Activated CD8-positive, alpha-beta T cell treated with anti-CD3 and anti-CD28 coated beads, Interleukin-2, amount 10 ng/mL, durations not matched to agents 7 days and 5 days (primary cell): ENCODE data around the gene MYPN. TPM values are rescaled to one million over a fixed set of nuclear protein-coding genes. Genes with fewer than 3 reads are reported as not detected.

Experiments
- ATAC-seq: fragments of 150-1000 bp; cut with Tn5 transposase; one replicate; pipeline ENCODE4 v1.10.0; 2021; ENCODE audit warnings: moderate library complexity
- CTCF ChIA-PET: fragments of 350-600 bp; sonication (Branson Sonifier 250); formaldehyde crosslinking; loops from one replicate; lab custom pipeline; 2021; ENCODE audit warnings: antibody characterized with exemption; lab: Charles Lee
- POLR2A ChIA-PET: fragments of 350-600 bp; sonication (Branson Sonifier 250); formaldehyde crosslinking; loops from one replicate; lab custom pipeline; 2021; ENCODE audit warnings: antibody characterized with exemption; lab: Charles Lee
- DNase-seq: peaks from one replicate; pipeline ENCODE4 v3.0.0-alpha.2; 2020
- H3K27ac Mint-ChIP-seq: one replicate; pipeline ENCODE4 v1.8.0; 2021; ENCODE audit warnings: mild to moderate bottlenecking, mixed read lengths
- H3K27me3 Mint-ChIP-seq: one replicate; pipeline ENCODE4 v1.8.0; 2021; ENCODE audit warnings: low read depth, mixed read lengths
- H3K36me3 Mint-ChIP-seq: one replicate; pipeline ENCODE4 v1.8.0; 2021; ENCODE audit warnings: low read depth, mixed read lengths
- H3K4me1 Mint-ChIP-seq: one replicate; pipeline ENCODE4 v1.8.0; 2021; ENCODE audit warnings: low read depth, mixed read lengths
- H3K4me3 Mint-ChIP-seq: one replicate; pipeline ENCODE4 v1.8.0; 2021; ENCODE audit warnings: mild to moderate bottlenecking, mixed read lengths
- H3K9me3 Mint-ChIP-seq: one replicate; pipeline ENCODE4 v1.8.0; 2022; ENCODE audit warnings: mixed read lengths; ENCODE audit not compliant: insufficient read depth
- total RNA-seq, 2 experiments: library from RNA; stranded (reverse); gene quantifications; one replicate each; pipeline ENCODE4 v1.2.3, GENCODE V29; 2021

MYPN gene
- total RNA-seq, 2 experiments from 2014 or later, result not detected

- Mint-ChIP-seq H3K9me3 (no peaks in the 10 kb centered on the region), H3K27ac (no peak overlapping the region), H3K36me3 (no peaks in the 10 kb centered on the region), H3K27me3 (peaks cover 17% of the 10 kb centered on the region), H3K4me3 (no peak overlapping the region), H3K4me1 (no peaks in the 10 kb centered on the region)
- ChIA-PET POLR2A (no interaction called here), CTCF (no interaction called here)
- ATAC-seq, result no peak
- no peak for DNase-seq
Measured at GRCh38 chr10:68138526-68138925, 29.2 kb downstream of the MYPN start.

GRCh38 chr10:68139448-68140272, 30.4 kb downstream of the MYPN start:
- H3K4me3 Mint-ChIP-seq, result no peak overlapping the region
- ChIA-PET POLR2A (no interaction called here), CTCF (no interaction called here)
- H3K36me3 Mint-ChIP-seq, result no peaks in the 10 kb centered on the region
- no peak overlapping the region for H3K27ac Mint-ChIP-seq
- ATAC-seq, result no peak
- no peaks in the 10 kb centered on the region for H3K9me3 Mint-ChIP-seq
- H3K4me1 Mint-ChIP-seq, result no peaks in the 10 kb centered on the region
- peaks cover 17% of the 10 kb centered on the region for H3K27me3 Mint-ChIP-seq
- DNase-seq, result no peak

- H3K4me3 Mint-ChIP-seq, result no peak overlapping the region
- H3K36me3 Mint-ChIP-seq, result no peaks in the 10 kb centered on the region
- ChIA-PET CTCF (no interaction called here), POLR2A (interaction anchor here (0.6 kb wide), 1 partner anchor 94 kb away, joined by 3 read pairs; no protein-coding TSS in a partner anchor)
- H3K27me3 Mint-ChIP-seq, result peaks cover 19% of the 10 kb centered on the region
- H3K27ac Mint-ChIP-seq, result no peak overlapping the region
- DNase-seq (no peak), ATAC-seq (no peak)
- no peaks in the 10 kb centered on the region for H3K4me1 Mint-ChIP-seq
- H3K9me3 Mint-ChIP-seq, result no peaks in the 10 kb centered on the region
Measured at GRCh38 chr10:68142761-68143160, 33.5 kb downstream of the MYPN start.

DNA sequence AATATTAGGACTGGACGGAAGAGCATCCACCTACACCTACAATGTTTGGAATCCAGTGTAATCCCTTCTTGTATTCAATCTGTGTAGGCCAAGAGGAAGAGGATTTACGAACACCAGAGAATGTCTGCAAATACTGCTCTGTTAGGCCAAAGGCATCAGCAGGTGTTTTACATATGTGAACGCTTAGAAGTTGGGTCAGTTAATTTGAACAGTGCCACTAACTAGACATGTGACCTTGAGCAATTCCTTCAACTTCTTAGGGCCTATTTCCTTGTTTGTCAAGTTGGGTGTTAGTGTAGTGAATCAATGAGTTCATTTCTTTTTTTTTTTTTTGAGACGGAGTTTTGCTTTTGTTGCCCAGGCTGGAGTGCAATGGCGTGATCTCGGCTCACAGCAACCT, 35.4 kb downstream of the MYPN start:
- H3K4me1 Mint-ChIP-seq, result no peaks in the 10 kb centered on the region
- no peak for DNase-seq
- CTCF ChIA-PET, result interaction anchor here (0.6 kb wide), 1 partner anchor 94 kb away, joined by 3 read pairs; no protein-coding TSS in a partner anchor
- H3K36me3 Mint-ChIP-seq, result no peaks in the 10 kb centered on the region
- no peak overlapping the region for H3K27ac Mint-ChIP-seq
- no peak overlapping the region for H3K4me3 Mint-ChIP-seq
- POLR2A ChIA-PET, result no interaction called here
- no peaks in the 10 kb centered on the region for H3K9me3 Mint-ChIP-seq
- no peak for ATAC-seq
- H3K27me3 Mint-ChIP-seq, result peaks cover 10% of the 10 kb centered on the region

DNA sequence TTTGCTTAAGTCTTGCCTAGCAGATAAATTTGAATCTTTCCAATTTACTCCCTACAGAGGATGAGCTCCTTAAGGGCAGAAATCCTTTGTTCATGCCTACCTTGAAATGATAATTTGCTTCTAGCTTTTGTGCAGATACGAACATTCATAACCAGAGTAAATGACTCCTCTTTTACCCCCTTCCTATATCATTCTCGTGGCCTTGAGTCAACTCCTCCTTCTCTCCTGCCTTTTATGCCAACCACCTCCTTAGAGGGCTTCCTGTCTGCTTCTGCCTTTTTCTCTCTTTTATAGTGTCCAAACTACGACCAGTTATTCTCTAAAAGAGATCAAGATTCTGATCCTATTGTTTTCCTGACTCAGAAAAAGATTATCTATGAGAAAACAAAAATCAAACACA, 36.4 kb downstream of the MYPN start:
- ChIA-PET POLR2A (no interaction called here), CTCF (interaction anchor here (0.7 to 2.1 kb wide), 3 partner anchors 10 to 357 kb away, joined by 3 to 12 read pairs (median 4); no protein-coding TSS in a partner anchor)
- Mint-ChIP-seq H3K4me3 (no peak overlapping the region), H3K27ac (no peak overlapping the region), H3K36me3 (no peaks in the 10 kb centered on the region), H3K27me3 (peaks cover 2% of the 10 kb centered on the region), H3K4me1 (no peaks in the 10 kb centered on the region), H3K9me3 (no peaks in the 10 kb centered on the region)
- DNase-seq, result no peak
- ATAC-seq, result no peak

GRCh38 chr10:68146133-68146532, 36.8 kb downstream of the MYPN start:
- DNase-seq (no peak), ATAC-seq (no peak)
- no peak overlapping the region for H3K27ac Mint-ChIP-seq
- H3K9me3 Mint-ChIP-seq, result no peaks in the 10 kb centered on the region
- ChIA-PET CTCF (interaction anchor here (1.5 to 2.1 kb wide), 2 partner anchors 10 to 358 kb away, joined by 4 to 12 read pairs; no protein-coding TSS in a partner anchor), POLR2A (no interaction called here)
- no peaks in the 10 kb centered on the region for H3K4me1 Mint-ChIP-seq
- H3K4me3 Mint-ChIP-seq, result no peak overlapping the region
- peaks cover 2% of the 10 kb centered on the region for H3K27me3 Mint-ChIP-seq
- no peaks in the 10 kb centered on the region for H3K36me3 Mint-ChIP-seq

- ChIA-PET POLR2A (no interaction called here), CTCF (interaction anchor here (0.8 to 1.8 kb wide), 4 partner anchors 50 to 297 kb away, joined by 3 to 4 read pairs (median 4); no protein-coding TSS in a partner anchor)
- no peak overlapping the region for H3K27ac Mint-ChIP-seq
- ATAC-seq (no peak), DNase-seq (no peak)
- no peaks in the 10 kb centered on the region for H3K4me1 Mint-ChIP-seq
- no peaks in the 10 kb centered on the region for H3K36me3 Mint-ChIP-seq
- no peak overlapping the region for H3K4me3 Mint-ChIP-seq
- H3K27me3 Mint-ChIP-seq, result no peaks in the 10 kb centered on the region
- no peaks in the 10 kb centered on the region for H3K9me3 Mint-ChIP-seq
Measured at GRCh38 chr10:68151453-68151852, 42.2 kb downstream of the MYPN start.

GRCh38 chr10:68153473-68154210, 44.4 kb downstream of the MYPN start:
- Mint-ChIP-seq H3K9me3 (no peaks in the 10 kb centered on the region), H3K27me3 (no peaks in the 10 kb centered on the region), H3K27ac (no peak overlapping the region), H3K4me1 (no peaks in the 10 kb centered on the region), H3K4me3 (no peak overlapping the region), H3K36me3 (no peaks in the 10 kb centered on the region)
- ATAC-seq (no peak), DNase-seq (no peak)
- CTCF ChIA-PET, result interaction anchor here (4.8 to 6.6 kb wide), 3 partner anchors 269 to 365 kb away, joined by 30 to 132 read pairs (median 82); partner anchors contain the start of gene SIRT1
- POLR2A ChIA-PET, result no interaction called here

GRCh38 chr10:68154211-68154497, 44.9 kb downstream of the MYPN start:
- DNase-seq, result no peak
- H3K4me1 Mint-ChIP-seq, result no peaks in the 10 kb centered on the region
- H3K27me3 Mint-ChIP-seq, result no peaks in the 10 kb centered on the region
- CTCF ChIA-PET, result interaction anchor here (1.6 to 6.6 kb wide), 5 partner anchors 59 to 365 kb away, joined by 6 to 132 read pairs (median 30); partner anchors contain the start of gene SIRT1
- no peaks in the 10 kb centered on the region for H3K9me3 Mint-ChIP-seq
- ATAC-seq, result no peak
- no peak overlapping the region for H3K27ac Mint-ChIP-seq
- POLR2A ChIA-PET, result no interaction called here
- H3K36me3 Mint-ChIP-seq, result no peaks in the 10 kb centered on the region
- no peak overlapping the region for H3K4me3 Mint-ChIP-seq

DNA sequence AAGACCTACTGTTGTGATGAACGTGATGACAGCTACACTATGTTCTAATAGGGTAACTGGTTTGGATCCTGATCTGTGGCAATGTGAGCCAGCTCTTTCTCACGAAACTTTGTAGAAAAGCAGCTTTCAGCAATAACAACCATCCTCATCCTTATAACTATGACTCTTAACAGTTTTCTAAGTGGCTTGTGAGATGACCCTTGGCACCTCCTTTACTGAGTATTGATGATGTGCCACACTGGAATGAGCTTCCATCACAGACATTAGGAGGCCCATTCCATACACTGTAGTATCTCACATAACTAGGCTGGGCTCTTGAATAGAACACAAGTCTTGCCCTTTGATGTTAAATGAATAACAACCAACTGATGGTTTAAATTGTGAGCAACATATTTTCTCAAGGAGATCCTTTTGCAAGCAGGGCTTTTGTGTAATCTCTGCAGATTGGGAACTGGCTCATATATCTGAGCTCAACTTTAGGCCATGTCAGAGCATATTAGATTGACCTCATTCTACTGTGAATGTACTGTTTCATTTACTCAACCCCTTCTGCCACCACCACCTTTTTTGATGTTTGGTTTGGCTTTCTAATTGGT, 46.4 kb downstream of the MYPN start:
- POLR2A ChIA-PET, result no interaction called here
- Mint-ChIP-seq H3K27me3 (no peaks in the 10 kb centered on the region), H3K27ac (no peak overlapping the region), H3K36me3 (no peaks in the 10 kb centered on the region), H3K9me3 (no peaks in the 10 kb centered on the region), H3K4me1 (no peaks in the 10 kb centered on the region), H3K4me3 (no peak overlapping the region)
- CTCF ChIA-PET, result interaction anchor here (0.9 to 6.6 kb wide), 29 partner anchors 10 to 458 kb away, joined by 3 to 132 read pairs (median 5); partner anchors contain the start of gene SIRT1
- no peak for DNase-seq
- no peak for ATAC-seq

DNA sequence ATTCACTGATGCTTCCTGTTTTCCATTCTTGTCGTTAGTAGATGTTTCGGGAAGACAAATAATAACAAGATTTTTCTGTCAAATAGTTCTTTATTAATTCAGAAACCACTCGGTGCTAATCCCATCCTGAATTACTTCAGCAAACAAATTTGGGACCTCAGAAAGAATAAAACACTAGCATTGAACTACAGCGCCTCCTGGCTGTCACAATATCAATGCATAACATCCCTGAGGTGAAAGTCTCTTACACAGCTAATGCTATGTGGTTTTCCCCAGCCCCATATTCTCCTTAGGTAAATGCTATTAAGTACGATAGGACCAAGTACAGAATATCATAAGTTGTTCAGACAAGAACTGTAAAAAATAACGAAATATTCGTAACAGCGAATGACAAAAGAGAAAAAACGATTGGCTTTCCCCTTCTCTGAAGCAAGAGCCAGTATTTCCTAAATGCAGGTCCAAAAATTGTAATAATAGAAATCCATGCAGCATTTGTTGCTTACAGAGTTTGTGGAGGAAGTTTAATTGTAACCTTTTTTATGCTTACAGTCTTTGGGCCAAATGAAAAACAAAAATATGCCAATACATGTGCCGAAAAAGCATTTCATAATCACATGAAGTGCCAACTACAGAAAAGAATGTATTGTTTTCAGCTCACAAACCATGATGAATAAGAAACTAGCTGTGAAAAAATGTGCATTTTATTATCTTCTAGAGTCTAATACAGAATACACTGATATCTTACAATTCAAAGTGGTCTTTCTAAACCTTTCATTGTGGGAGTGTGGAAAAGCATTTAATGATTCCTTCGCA, 47.3 kb downstream of the MYPN start:
- H3K9me3 Mint-ChIP-seq, result no peaks in the 10 kb centered on the region
- POLR2A ChIA-PET, result no interaction called here
- no peak overlapping the region for H3K4me3 Mint-ChIP-seq
- H3K27me3 Mint-ChIP-seq, result peaks cover 2% of the 10 kb centered on the region
- no peaks in the 10 kb centered on the region for H3K4me1 Mint-ChIP-seq
- CTCF ChIA-PET, result interaction anchor here (0.7 to 6.6 kb wide), 33 partner anchors 10 to 459 kb away, joined by 3 to 132 read pairs (median 5); partner anchors contain the start of gene SIRT1
- DNase-seq (peak; percentile 75), ATAC-seq (peak; percentile 81)
- no peak overlapping the region for H3K27ac Mint-ChIP-seq
- no peaks in the 10 kb centered on the region for H3K36me3 Mint-ChIP-seq
